NCI-H1105 (cell line): ENCODE results near the gene ELFN1.
"Not testable (repeated sequence)": the region's sequence is repeated elsewhere in the genome, so short reads cannot be mapped to it uniquely, and the experiment has no call there.

Experiments
- DNase-seq: peaks from one replicate; lab custom pipeline; 2025; lab: John Stamatoyannopoulos, UW

Gene ELFN1

GRCh38 chr7:1712907-1713501, 42.9 kb downstream of the ELFN1 start:
- no peak for DNase-seq

- peak; percentile 42 for DNase-seq
These were observed 43.7 kb downstream of the ELFN1 start for GRCh38 chr7:1713502-1714484.

- no peak for DNase-seq
These were observed 44.7 kb downstream of the ELFN1 start for GRCh38 chr7:1714583-1715330.

GRCh38 chr7:1715331-1715625, 45.2 kb downstream of the ELFN1 start:
- DNase-seq = no peak

GRCh38 chr7:1715671-1716074, 45.6 kb downstream of the ELFN1 start:
- DNase-seq = no peak

- DNase-seq = no peak
These were observed 46.4 kb downstream of the ELFN1 start for GRCh38 chr7:1716263-1717094.

- no peak for DNase-seq
These were observed 47.0 kb downstream of the ELFN1 start for GRCh38 chr7:1717095-1717483.

GRCh38 chr7:1717903-1718676, 48.0 kb downstream of the ELFN1 start:
- DNase-seq = no peak

- DNase-seq = not testable (repeated sequence)
These were observed 48.8 kb downstream of the ELFN1 start for GRCh38 chr7:1718850-1719249.

GRCh38 chr7:1719256-1719655, 49.2 kb downstream of the ELFN1 start:
- not testable (repeated sequence) for DNase-seq

GRCh38 chr7:1719913-1720312, 49.8 kb downstream of the ELFN1 start:
- no peak for DNase-seq

- DNase-seq = peak; percentile 60
These were observed 50.2 kb downstream of the ELFN1 start for GRCh38 chr7:1720326-1720725.

GRCh38 chr7:1721047-1721690, 51.1 kb downstream of the ELFN1 start:
- no peak for DNase-seq

GRCh38 chr7:1723254-1723653, 53.2 kb downstream of the ELFN1 start:
- DNase-seq = no peak

GRCh38 chr7:1724118-1724910, 54.2 kb downstream of the ELFN1 start:
- no peak for DNase-seq

- DNase-seq = peak; percentile 97
These were observed 55.2 kb downstream of the ELFN1 start for GRCh38 chr7:1725199-1725690.

- no peak for DNase-seq
These were observed 55.9 kb downstream of the ELFN1 start for GRCh38 chr7:1725766-1726630.

- DNase-seq = no peak
These were observed 57.0 kb downstream of the ELFN1 start for GRCh38 chr7:1727079-1727478.
